GM21390 (cell line): Measurements from ENCODE around the gene TPM2.

Source experiments
- ATAC-seq: cut with Tn5 transposase; IDR thresholded peaks from one replicate; pipeline ENCODE4 v1.9.1; 2021; ENCODE audit not compliant: unreplicated experiment

Gene TPM2

DNA sequence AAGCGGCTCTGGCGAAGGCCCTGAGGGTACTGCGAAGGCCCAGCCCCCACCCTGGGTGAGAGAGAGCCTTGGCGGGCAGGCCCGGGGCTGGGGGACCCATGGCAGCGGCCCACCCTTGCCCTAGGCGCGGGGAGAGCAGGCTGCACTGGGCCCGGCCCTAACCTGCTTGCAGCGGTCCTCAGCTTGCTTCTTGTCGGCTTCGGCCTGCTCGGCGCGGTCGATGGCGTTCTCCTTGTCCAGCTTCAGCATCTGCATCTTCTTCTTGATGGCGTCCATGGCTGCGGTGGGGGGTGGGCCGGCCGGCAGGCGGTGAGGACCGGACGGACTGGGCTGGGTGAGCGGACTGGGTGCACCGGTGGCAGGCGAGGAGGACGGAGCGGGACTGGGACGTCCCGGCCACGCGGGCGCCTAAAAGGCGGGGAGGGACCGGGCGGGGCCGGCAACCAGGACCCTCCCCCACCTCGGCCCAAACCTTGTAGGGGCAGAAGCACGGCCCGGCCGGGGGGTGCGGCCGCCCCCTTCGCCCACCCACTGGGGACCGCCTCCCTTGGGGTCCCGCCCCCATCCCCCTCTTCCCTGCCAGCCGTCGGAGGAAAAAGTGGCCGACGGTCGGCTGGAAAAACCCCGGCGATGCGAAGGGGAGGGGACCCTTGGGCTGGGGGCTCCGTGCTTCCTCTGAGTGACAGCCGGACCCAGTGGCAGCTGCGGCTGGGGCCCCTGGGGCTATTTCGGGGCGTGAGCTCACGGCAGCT lies at the start of gene TPM2:
Gene TPM2, minus strand, starts transcription at position 384 of the 752 bp plus-strand sequence. Its CDS starts 108 bp downstream, at position 276.
- no peak for ATAC-seq

DNA sequence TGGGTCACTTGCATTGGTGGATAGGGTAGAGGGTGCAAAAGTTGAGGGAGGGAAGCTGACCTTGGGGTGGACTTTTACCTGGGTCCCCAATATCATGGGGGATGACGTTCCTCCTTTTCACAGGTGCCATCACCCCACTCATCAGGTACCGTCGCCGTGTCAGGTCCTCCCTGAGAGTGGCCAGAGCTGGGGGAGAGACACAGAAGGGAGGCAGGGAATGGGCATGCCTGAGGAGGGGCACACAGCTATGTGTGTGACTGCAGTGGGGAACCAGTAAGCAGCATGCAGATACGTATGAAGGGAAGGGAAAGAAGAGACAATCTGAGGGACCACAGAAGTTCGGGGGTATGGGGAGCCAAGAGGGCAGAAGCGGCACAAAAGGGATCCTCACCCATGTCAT lies 49.2 kb upstream of the TPM2 start:
- ATAC-seq, result no peak

DNA sequence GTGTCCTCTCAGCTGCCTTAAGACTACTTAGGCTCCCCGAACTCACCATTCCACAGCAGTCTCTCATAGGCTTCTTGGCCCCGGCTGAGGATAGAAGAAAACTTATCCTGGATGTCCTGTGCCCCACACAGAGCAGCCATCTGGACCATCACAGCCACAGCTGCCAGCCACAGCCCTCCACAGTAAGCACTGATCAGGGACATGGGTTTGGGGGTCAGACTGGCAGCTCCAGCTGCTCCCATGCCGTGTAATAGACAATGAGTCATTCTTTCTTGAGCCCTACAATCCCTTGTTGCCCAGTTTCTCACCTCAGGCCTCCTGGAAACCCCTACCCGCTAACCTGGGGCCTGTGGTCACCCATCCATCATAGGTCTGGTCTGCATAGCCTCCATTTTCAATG lies 48.5 kb upstream of the TPM2 start:
- no peak for ATAC-seq

DNA sequence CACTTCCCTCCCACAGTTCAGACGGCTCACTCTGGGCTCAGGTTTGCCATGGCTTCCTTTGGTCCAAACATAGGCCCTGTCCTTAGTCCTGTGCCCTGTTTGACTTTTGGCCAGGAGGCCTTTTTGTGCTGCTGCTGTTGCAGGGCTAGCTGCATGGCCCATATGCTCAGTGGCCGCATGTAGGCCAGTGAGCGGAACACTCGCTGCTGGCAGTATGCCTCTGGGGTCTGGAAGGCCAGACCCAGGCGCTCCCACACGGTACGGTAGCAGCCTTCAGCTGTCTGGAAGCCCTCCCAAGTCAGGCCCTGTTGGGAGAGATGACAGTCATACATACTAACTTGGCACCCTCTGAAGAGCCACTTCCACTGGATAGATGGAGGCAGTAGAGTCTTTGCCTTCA lies 47.4 kb upstream of the TPM2 start:
- ATAC-seq, result no peak

DNA sequence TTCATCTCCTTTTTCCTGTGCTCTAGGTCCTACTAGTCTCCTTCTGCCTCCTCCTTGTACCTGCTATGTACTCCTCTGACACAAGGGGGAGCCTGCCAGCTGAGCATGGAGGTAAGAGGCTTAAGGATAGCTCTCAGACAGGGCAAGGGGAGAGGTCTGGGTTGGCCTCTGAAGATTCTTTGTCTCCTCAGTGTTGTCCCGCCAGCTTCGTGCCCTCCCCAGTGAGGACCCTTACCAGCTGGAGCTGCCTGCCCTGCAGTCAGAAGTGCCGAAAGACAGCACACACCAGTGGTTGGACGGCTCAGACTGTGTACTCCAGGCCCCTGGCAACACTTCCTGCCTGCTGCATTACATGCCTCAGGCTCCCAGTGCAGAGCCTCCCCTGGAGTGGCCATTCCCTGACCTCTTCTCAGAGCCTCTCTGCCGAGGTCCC lies 46.5 kb upstream of the TPM2 start:
- no peak for ATAC-seq

DNA sequence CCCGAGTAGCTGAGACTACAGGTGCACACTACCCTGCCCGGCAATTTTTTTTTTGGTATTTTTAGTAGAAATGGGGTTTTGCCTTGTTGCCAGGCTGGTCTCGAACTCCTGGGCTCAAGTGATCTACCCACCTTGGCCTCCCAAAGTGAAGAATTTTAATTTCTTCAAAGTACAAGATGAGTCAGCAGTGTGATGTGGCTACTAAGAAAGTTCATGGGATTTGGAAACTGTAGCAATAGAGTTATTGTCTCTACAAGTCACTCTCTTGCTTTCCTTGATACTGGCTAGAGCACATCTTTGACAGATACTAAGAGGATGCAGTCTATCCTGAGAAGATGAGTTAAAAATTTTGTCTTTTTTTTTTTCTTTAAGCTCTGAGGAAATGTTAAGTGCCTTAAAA lies 44.4 kb upstream of the TPM2 start:
- ATAC-seq, result no peak

DNA sequence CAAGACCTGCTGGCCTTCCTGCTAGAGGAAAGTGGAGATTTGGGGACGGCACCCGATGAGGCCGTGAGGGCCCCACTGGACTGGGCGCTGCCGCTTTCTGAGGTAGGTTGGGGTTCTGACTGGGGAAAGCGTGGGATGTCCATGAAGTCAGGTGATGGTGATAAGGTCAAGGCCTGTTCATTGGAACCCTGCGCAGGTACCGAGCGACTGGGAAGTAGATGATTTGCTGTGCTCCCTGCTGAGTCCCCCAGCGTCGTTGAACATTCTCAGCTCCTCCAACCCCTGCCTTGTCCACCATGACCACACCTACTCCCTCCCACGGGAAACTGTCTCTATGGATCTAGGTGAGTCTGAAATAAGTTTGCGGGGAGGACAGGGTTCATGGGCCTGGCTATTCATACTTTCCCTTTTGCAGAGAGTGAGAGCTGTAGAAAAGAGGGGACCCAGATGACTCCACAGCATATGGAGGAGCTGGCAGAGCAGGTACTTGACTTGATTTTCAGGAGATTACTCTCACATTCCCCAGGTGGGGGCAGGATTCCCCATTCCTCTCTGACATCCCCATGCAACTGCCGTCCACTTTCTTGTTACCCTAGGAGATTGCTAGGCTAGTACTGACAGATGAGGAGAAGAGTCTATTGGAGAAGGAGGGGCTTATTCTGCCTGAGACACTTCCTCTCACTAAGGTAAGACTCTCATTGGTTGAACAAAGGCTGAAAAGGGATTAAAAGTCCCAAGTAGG lies 43.2 kb upstream of the TPM2 start:
- no peak for ATAC-seq

DNA sequence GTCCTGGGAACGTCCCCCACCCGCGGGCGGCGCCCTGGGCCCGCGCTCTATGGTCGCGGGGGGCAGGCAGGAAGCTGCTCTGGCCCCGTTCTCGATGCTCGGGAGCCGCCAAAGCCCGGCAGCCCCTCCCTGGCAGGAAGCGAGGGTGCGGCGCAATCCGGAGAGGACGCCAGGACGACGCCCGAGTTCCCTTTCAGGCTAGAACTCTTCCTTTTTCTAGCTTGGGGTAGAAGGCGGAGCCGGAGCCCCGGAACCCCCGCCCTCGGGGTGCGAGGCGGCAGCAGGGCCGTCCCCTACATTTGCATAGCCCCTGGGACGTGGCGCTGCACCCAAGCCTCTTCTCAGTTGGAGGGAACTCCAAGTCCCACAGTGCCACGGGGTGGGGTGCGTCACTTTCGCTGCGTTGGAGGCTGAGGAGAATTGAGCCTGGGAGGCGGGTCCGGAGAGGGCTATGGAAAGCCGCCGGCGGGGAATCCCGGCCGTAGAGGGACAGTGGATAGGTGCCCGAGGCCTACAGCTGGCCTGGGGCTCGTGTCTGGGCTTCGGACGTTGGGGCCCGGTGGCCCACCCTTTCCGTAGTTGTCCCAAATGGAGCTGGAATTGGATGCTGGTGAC lies 42.6 kb upstream of the TPM2 start, which contains the start of the genes CREB3 and TLN1:
Gene CREB3, plus strand, starts transcription at position 482 of the 615 bp plus-strand sequence. Its CDS starts 107 bp downstream, at position 589.
Gene TLN1, minus strand, starts transcription at position 11 of the 615 bp plus-strand sequence. CDS start 6,501 bp downstream, outside the sequence.
- peak; percentile 78 for ATAC-seq

DNA sequence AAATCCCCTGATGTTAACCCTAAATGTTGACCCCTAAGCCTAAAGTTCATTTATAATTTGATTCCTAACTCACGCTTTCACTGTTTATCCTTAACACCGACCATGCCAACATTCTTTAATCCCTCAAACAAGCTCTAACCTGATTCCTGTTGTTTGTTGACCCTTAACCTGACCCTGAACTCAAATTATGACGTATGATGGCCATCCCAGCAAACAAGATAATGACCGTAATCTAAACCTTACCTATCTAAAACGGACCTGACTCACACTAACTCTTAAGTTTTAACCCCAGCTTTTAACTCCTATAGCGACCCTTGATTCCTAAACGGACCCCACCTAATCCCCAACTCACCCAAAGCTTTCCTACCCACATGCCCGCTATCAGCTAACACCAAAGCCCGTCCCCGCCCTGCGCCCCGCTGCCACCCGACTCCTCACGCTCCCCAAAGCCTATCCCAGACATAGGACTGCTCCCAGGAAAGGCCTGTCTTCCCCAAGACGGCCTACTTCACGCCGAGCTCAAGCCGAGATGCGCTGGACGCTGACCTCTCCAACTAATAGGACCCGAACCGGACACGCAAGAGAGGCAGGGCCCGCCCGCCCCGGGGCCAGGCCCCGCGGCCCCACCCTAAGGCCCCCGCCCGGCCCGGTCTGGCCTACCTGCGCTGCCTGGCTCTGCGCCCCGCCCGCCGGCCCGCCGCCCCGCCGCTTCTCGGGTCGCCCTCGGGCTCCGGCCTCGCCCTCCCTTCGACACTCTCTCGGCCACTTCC lies 41.9 kb upstream of the TPM2 start:
- ATAC-seq, result no peak

DNA sequence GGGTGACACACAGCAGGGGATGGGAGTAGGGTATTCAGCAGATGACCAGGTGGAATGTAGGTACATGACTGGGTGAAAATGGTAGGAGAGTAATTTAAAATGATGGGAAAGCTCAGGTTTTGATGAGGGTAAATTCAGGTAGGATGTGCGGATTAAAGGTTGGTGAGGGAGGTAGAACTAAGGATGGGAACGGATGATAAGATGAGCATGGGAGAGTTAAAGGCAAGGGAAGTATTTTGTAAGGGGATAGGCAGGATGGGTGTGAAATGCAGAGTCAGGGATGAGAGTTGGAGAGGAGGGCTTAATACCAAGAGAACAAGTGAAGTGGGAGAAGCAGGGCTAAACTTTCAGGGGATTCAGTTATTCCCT lies 40.7 kb upstream of the TPM2 start:
- no peak for ATAC-seq

DNA sequence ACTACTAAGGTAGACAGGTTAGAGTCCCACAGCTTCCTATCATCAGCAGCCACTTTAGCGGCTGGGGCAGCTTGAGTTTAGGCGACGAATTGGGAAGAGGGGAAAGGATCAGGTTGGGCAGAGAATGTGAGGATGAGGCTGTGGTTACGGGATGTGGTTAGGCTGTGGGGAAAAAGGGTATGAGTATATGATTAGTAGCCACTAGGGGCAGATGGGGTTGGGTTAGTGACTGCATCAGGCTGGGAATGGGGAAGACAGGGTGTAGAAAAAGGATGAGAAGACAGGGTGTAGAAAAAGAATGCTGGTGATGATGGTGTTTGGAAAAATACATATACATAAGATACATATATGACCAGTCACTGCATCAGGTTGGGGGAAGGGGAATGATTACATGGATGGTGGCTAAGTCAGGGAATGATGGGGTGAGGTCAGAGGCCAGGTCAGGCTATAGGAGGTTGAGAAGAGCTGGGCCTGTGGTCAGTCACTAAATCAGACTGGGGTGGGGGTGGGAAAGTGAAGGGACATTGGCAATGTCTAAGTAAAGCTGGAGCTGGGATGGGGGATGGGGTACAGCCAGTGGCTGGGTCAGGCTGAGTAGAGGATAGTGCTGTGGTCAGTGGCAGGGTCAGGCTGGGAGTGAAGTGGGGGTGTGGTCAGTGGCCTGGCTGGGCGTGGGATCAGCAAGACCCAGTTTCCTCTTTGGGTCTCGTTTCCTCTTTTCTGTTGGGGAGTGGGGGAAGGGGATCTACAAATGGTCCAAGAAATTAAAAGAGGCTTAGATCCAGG lies 40.2 kb upstream of the TPM2 start:
- no peak for ATAC-seq

DNA sequence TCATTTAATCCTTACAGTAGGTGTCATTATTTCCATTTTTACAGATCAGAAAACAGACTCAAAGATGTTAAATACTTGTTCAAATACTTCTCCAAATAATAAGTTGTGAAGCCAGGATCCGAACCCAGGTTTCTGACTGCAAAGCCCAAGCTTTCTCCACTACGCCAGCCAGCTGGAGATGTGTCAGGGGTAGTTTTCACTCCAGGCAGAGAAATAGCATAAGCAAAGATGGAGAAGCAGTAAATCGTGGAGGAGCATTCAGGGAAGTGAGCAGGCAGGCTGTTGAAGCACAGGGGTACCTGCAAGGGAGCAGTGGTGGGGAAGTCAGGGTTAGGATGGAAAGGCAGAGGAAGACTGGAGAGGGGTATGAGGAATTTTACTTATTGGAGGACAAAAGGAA lies 39.4 kb upstream of the TPM2 start:
- ATAC-seq, result no peak

DNA sequence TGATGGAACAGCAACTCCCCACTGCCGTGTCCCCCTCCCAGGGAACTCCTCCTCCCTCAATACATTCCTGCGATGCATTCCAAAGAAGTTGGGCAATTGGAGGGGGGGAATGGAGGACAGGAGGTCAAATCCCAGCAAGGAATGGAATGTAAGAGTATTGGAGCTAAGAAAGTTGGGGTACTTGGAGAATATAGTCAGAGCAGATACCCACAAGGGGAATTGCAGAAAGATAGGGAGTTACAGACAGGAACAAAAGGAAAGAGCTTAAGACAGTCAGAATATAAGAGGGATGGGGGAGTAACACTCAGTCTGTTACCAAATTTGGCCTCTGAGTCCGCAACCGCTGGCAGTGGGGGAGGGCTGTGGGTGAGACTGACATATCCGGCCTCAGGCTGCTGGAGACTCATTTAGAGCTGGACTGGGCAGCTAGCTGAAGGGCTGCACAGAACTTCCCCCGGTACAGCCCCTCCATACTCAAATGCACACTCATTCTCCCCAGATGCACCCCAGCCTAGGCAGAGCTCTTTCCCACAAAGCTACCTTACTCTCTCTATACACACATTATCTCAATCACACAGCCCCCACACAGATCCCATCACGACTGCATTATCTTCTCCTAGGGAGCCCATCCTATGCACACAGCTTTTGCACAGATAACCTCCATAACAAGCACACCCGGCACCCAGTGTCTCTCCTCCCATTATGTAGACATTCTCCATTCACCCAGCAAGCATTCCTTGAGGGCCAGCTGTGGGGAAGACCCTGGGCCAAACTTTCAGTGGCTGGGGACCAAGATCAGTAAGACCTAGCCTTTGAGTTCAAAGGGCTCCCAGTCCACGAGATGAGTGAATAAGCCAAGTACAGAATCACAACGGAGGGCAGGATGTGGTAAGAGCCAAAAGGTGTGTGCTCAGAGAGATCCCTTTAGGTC lies 38.6 kb upstream of the TPM2 start:
- no peak for ATAC-seq

DNA sequence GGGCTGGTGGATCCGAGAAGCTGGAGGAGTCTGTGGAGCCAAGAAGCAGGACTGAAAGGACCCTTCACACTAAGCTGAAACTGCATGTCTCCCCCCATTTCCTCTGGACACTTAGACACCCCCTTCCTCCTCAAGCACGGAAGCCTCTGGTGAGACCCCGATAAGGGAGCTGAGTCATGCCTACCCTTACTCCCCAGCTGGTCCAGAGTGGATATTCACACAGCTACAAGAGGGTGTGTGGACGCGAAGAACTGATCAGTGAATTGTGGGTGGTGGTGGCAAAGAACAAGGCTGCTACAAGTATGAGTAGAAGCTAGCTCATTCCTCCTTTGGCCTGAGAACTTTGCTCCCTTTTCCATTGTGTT lies 37.9 kb upstream of the TPM2 start:
- no peak for ATAC-seq

DNA sequence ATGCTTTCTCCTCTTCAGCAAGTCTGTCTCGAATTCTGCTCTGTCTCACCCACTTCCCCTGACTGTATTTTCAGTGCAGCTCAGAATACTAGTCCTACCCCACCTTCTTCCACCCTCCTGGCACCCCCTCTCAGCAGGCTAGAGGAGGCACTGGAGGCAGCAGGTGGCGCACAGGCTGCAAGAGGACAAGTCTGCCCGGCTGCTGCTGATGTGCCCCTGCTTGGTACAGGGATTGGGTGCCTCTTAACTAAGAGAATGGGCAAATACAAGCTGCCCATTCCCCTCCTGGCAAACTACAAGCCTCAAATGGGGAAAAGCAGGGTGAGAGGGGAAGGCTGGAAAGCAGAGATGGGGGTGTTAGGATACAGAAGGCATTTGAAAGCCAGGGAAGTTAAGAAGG lies 37.2 kb upstream of the TPM2 start:
- ATAC-seq, result no peak

DNA sequence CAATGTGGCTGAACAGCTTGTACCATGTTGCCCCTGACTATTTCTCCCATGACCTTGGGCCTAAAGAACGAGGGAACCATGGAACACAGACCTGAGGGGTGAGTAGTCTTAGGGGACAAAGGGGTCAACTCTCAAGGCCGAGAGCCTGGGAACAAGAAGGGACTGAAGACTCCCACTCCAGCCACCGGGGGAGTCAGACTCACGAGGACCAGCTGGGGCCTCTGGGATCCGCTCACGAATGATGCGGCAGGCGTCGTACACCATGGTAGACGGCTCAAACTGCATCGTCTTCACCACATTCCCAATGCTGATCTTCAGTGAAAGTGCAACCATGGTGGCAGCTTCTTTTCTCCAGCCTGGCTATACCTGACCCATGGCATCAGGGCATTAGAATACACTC lies 35.6 kb upstream of the TPM2 start:
- no peak for ATAC-seq

DNA sequence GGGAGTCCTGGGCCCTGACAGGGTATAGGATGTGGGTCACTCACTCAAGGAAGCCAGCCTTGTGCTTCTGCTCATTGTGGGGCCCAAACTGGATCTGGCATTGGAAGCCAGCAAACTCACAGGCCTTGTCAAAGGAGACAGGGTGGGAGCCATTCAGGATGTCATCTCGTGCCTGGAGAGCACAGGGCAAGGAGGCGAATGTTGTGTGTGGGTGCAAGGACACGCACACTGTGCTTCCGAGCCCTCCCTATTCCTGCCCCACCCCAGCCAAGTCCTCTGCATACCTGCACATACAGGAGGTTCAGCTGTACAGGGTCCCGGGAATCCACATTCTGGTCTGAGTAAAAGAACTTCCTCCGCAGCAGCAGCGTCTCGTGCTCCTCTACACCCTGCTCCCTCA lies 34.2 kb upstream of the TPM2 start:
- ATAC-seq, result no peak

DNA sequence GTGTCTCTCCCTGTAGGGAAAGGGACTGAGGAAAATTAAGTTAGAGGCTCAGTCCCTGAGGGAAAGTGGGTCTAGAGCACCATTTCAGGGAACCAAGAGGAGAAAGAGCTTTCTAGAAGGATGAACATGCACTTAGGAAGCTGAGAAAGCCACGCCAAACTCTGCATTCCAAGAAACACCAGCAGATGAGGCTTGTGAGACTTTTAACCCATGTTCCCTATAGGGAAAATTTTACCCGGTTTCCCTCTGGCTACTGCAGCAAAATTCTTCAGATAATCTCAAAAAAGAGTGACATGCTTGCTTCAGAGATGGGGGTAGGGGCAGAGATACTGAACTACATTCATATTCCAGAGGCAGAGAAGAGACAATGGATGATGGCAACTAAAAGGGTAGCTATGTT lies 33.7 kb upstream of the TPM2 start:
- ATAC-seq, result no peak

DNA sequence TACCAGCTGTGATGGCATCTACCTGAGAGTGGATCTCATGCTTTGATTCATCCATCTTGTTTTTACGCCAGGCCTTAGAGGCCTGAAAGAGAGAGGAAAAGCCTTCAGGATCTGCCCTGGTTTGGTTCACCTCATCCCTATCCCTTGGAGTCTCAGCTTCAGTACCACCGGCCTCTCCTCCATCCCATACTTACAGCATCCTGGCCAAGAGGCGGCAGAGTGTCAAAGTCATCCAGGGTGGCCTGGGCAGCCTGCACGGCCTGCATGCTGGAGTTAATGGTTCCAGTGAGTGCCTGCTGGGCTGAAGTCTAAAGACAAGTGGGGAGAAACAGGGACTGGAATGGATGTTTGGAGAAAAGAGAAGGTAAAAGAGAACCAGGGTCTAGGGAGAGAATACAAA lies 29.8 kb upstream of the TPM2 start:
- ATAC-seq, result no peak
